Chondrocyte (in vitro differentiated cells): ENCODE measurements around the gene BUD13. TPM values are rescaled to one million over a fixed set of nuclear protein-coding genes. Genes with fewer than 3 reads are reported as not detected.
A peak's percentile ranks its signal among the peaks of the same experiment; 100 is the strongest.

ENCODE experiments used
- DNase-seq: peaks from one replicate; pipeline ENCODE4 v3.0.0; 2021; ENCODE audit warnings: mixed read lengths, low spot score
- H3K27ac Mint-ChIP-seq: one replicate; pipeline ENCODE4 v1.8.0; 2021; ENCODE audit warnings: mild to moderate bottlenecking, moderate library complexity, mixed read lengths; ENCODE audit not compliant: unreplicated experiment
- H3K27me3 Mint-ChIP-seq: 2 replicates; pipeline ENCODE4 v1.8.0; 2021; ENCODE audit warnings: low read depth, mixed read lengths
- H3K36me3 Mint-ChIP-seq: 2 replicates; pipeline ENCODE4 v1.8.0; 2021; ENCODE audit warnings: low read depth, mixed read lengths
- H3K4me1 Mint-ChIP-seq: 2 replicates; pipeline ENCODE4 v1.8.0; 2021; ENCODE audit warnings: low read depth, mild to moderate bottlenecking, mixed read lengths
- H3K4me3 Mint-ChIP-seq: one replicate; pipeline ENCODE4 v1.8.0; 2021; ENCODE audit warnings: mild to moderate bottlenecking, moderate library complexity, mixed read lengths; ENCODE audit not compliant: unreplicated experiment
- H3K9me3 Mint-ChIP-seq: 2 replicates; pipeline ENCODE4 v1.8.0; 2021; ENCODE audit warnings: low read depth, mixed read lengths
- CTCF ChIP-seq: fragments of 200-600 bp; sonication (generic); IDR thresholded peaks from 2 replicates; pipeline ENCODE4 v1.5.0; 2021; ENCODE audit warnings: antibody characterized with exemption, mild to moderate bottlenecking, moderate library complexity
- total RNA-seq: library from RNA; stranded (reverse); gene quantifications from 3 replicates; pipeline ENCODE4 v1.2.1, GENCODE V29; 2021

BUD13 gene
- total RNA-seq, 1 donor from 2014 or later = 9.6 TPM

DNA sequence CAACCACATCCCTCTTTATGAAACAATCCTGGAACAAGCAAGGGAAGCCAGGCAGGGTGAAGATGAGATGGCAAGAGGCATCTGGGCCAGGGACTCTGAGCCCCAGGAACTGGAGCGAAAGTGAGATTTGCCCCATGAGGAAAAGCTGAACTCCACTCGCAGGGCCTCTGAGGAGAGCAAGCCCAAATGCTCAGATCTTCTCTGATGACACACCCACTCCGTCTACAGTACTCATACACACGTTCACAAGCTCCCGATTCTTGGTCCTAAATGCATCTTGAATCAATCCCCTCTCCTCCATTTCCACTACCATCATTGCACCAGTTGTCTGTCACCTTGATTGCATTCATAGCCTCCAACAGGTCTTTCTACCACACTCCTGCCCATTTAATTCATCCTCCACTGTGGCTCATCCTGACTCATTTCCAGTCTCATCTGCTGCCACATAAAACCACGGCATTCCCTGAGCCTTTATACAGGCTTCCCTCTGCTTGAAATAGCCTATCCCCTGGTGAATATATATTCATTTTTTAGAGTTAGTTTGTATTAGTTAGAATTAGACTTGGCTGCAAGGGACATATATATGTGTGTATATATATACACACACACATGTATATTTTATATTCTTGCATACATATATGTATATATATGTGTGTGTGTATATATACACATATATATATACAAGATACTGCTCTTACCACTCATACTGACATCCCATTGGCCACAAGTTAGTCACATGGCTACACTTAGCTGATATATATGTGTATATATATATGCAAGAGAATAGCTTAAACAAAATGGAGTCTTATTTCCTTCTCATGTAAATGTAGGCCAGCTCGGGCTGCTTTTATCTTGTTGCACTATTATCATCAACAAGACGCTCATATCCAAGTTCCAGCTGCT, 20.3 kb upstream of the BUD13 start:
- H3K4me1 Mint-ChIP-seq = peaks cover 11% of the 10 kb centered on the region
- H3K27ac Mint-ChIP-seq = no peak overlapping the region
- no peaks in the 10 kb centered on the region for H3K9me3 Mint-ChIP-seq
- no peak overlapping the region for H3K4me3 Mint-ChIP-seq
- TF ChIP-seq CTCF = no peak
- no peaks in the 10 kb centered on the region for H3K36me3 Mint-ChIP-seq
- H3K27me3 Mint-ChIP-seq = no peaks in the 10 kb centered on the region
- no peak for DNase-seq

- Mint-ChIP-seq H3K4me1 (peaks cover 12% of the 10 kb centered on the region), H3K27ac (no peak overlapping the region), H3K36me3 (no peaks in the 10 kb centered on the region), H3K9me3 (no peaks in the 10 kb centered on the region), H3K27me3 (no peaks in the 10 kb centered on the region), H3K4me3 (no peak overlapping the region)
- DNase-seq = no peak
- TF ChIP-seq CTCF = no peak
Observed at GRCh38 chr11:116792144-116792868, 19.5 kb upstream of the BUD13 start.

- Mint-ChIP-seq H3K27me3 (no peaks in the 10 kb centered on the region), H3K27ac (no peak within 1 kb of the TSS), H3K4me1 (peaks cover 17% of the 10 kb centered on the region), H3K9me3 (no peaks in the 10 kb centered on the region), H3K36me3 (no peaks in the 10 kb centered on the region), H3K4me3 (no peak within 1 kb of the TSS)
- no peak for TF ChIP-seq CTCF
- DNase-seq = no peak
Observed at GRCh38 chr11:116791813-116792143, 19.0 kb upstream of the BUD13 start, which contains the start of gene APOA5. Gene APOA5, minus strand, starts transcription at chr11:116791879. Its CDS starts 19 bp downstream, at chr11:116791860.

GRCh38 chr11:116791002-116791812, 18.4 kb upstream of the BUD13 start:
- no peaks in the 10 kb centered on the region for H3K36me3 Mint-ChIP-seq
- no peak overlapping the region for H3K4me3 Mint-ChIP-seq
- no peak for DNase-seq
- TF ChIP-seq CTCF = peak; percentile 91
- H3K27ac Mint-ChIP-seq = no peak overlapping the region
- no peaks in the 10 kb centered on the region for H3K27me3 Mint-ChIP-seq
- H3K9me3 Mint-ChIP-seq = no peaks in the 10 kb centered on the region
- H3K4me1 Mint-ChIP-seq = peaks cover 22% of the 10 kb centered on the region
